H1 (cell line): Measurements from ENCODE around the gene ARHGAP24. TPM values are rescaled to one million over a fixed set of nuclear protein-coding genes. Genes with fewer than 3 reads are reported as not detected.

Experiments
- CTCF ChIA-PET: fragments of 300-600 bp; sonication (Branson Sonifier 250); formaldehyde crosslinking; loops from one replicate; lab custom pipeline; 2021; ENCODE audit not compliant: partially characterized antibody; lab: Charles Lee
- POLR2A ChIA-PET: fragments of 300-600 bp; sonication (Branson Sonifier 250); formaldehyde crosslinking; loops from one replicate; lab custom pipeline; 2021; ENCODE audit warnings: inconsistent platforms; ENCODE audit not compliant: partially characterized antibody; lab: Charles Lee
- DNase-seq, 2 experiments: peaks; one replicate each; pipeline versions ENCODE4 v3.0.0 to v3.0.0-alpha.2; 2010 to 2022; ENCODE audit warnings: low spot score in 2 of 2, low read depth in 1 of 2, mixed read lengths in 1 of 2
- FAIRE-seq: peaks from 2 replicates; lab custom pipeline; 2011; peaks lifted over from hg19 to GRCh38; lab: Jason Lieb, UNC
- H2AFZ ChIP-seq: 2 replicates; pipeline ENCODE4 v1.8.1; 2012; ENCODE audit warnings: low read length, inconsistent platforms
- H2AK5ac ChIP-seq: 2 replicates; pipeline ENCODE4 v1.6.1; 2013; ENCODE audit warnings: low read depth, low read length
- H2BK120ac ChIP-seq: replicated peaks from 2 replicates; pipeline ENCODE3; 2013; ENCODE audit warnings: low read depth, low read length, inconsistent platforms
- H2BK12ac ChIP-seq: 2 replicates; pipeline ENCODE4 v1.6.1; 2013; ENCODE audit warnings: low read depth, low read length
- H2BK15ac ChIP-seq: 2 replicates; pipeline ENCODE4 v1.6.1; 2013; ENCODE audit warnings: low read length
- H2BK20ac ChIP-seq: 2 replicates; pipeline ENCODE4 v1.6.1; 2013; ENCODE audit warnings: low read length
- H2BK5ac ChIP-seq: 2 replicates; pipeline ENCODE4 v1.6.1; 2013; ENCODE audit warnings: low read depth, low read length
- H3K14ac ChIP-seq: 2 replicates; pipeline ENCODE4 v1.6.1; 2013; ENCODE audit warnings: inconsistent platforms; ENCODE audit not compliant: insufficient read length
- H3K18ac ChIP-seq: 2 replicates; pipeline ENCODE4 v1.6.1; 2013; ENCODE audit warnings: low read length; ENCODE audit errors: extremely low read depth
- H3K23ac ChIP-seq: 2 replicates; pipeline ENCODE4 v1.6.1; 2013; ENCODE audit warnings: inconsistent platforms; ENCODE audit not compliant: insufficient read length
- H3K23me2 ChIP-seq: 2 replicates; pipeline ENCODE4 v1.6.1; 2013; ENCODE audit warnings: low read depth, low read length
- H3K27ac ChIP-seq: 2 replicates; pipeline ENCODE4 v1.6.1; 2011; ENCODE audit warnings: low read depth, low read length, inconsistent platforms
- H3K27me3 ChIP-seq, 4 experiments: replicated peaks in 1 of 4; 1 replicate in 1 of 4; 2 replicates in 3 of 4; pipeline versions ENCODE4 v1.6.1 to v1.8.1; 2011 to 2013; ENCODE audit warnings: low read length in 3 of 4, mild to moderate bottlenecking in 3 of 4, inconsistent platforms in 2 of 4, mixed read lengths in 2 of 4, moderate library complexity in 1 of 4; ENCODE audit not compliant: control insufficient read depth in 3 of 4, insufficient read depth in 3 of 4; ENCODE audit errors: extremely low read depth in 1 of 4
- H3K36me3 ChIP-seq, 4 experiments: 2 replicates each; pipeline versions ENCODE4 v1.6.1 to v1.8.1; 2011 to 2013; ENCODE audit warnings: mild to moderate bottlenecking in 4 of 4, low read length in 3 of 4, moderate library complexity in 2 of 4, control low read depth in 1 of 4, inconsistent platforms in 1 of 4; ENCODE audit not compliant: insufficient read depth in 4 of 4, control insufficient read depth in 2 of 4
- H3K4ac ChIP-seq: replicated peaks from 2 replicates; pipeline ENCODE3; 2013; ENCODE audit warnings: low read length, low read depth, mixed read lengths, inconsistent platforms; ENCODE audit not compliant: insufficient read length
- H3K4me1 ChIP-seq, 4 experiments: replicated peaks in 1 of 4; 1 replicate in 1 of 4; 2 replicates in 3 of 4; pipeline versions ENCODE4 v1.6.1 to v1.8.1; 2011 to 2013; ENCODE audit warnings: low read length in 3 of 4, inconsistent platforms in 2 of 4, mixed read lengths in 1 of 4; ENCODE audit not compliant: insufficient read depth in 4 of 4, control insufficient read depth in 3 of 4
- H3K4me2 ChIP-seq, 2 experiments: 2 replicates each; pipeline versions ENCODE4 v1.6.1 to v1.8.1; 2011 to 2013; ENCODE audit warnings: low read depth in 2 of 2, low read length in 2 of 2, control low read depth in 1 of 2, inconsistent platforms in 1 of 2, mild to moderate bottlenecking in 1 of 2; ENCODE audit not compliant: insufficient read depth in 1 of 2
- H3K4me3 ChIP-seq, 4 experiments: fragments of 200-600, 300-600 bp in 1 of 4; sonication (generic), shearing (Covaris generic), sonication (Bioruptor Twin) in 1 of 4; 2 replicates each; pipeline versions ENCODE4 v1.5.1 to v1.8.1; 2011 to 2016; ENCODE audit warnings: low read length in 4 of 4, low read depth in 3 of 4, control low read depth in 2 of 4, inconsistent platforms in 2 of 4, mild to moderate bottlenecking in 2 of 4, mixed read lengths in 1 of 4, moderate library complexity in 1 of 4; ENCODE audit not compliant: insufficient read depth in 2 of 4; ENCODE audit errors: extremely low read depth in 1 of 4
- H3K56ac ChIP-seq: replicated peaks from 2 replicates; pipeline ENCODE3; 2013; ENCODE audit warnings: low read depth, mild to moderate bottlenecking, mixed read lengths, low read length, inconsistent platforms; ENCODE audit not compliant: insufficient read length
- H3K79me1 ChIP-seq: 2 replicates; pipeline ENCODE4 v1.6.1; 2013; ENCODE audit warnings: low read depth, low read length, control low read depth
- H3K79me2 ChIP-seq, 2 experiments: 2 replicates each; pipeline versions ENCODE4 v1.6.1 to v1.8.1; 2012 to 2013; ENCODE audit warnings: low read length in 2 of 2, mild to moderate bottlenecking in 2 of 2, inconsistent platforms in 1 of 2; ENCODE audit not compliant: insufficient read depth in 2 of 2, control insufficient read depth in 1 of 2
- H3K9ac ChIP-seq, 4 experiments: replicated peaks in 1 of 4; 1 replicate in 1 of 4; 2 replicates in 3 of 4; pipeline versions ENCODE4 v1.6.1 to v1.8.1; 2011 to 2013; ENCODE audit warnings: low read depth in 3 of 4, low read length in 3 of 4, control low read depth in 2 of 4, mild to moderate bottlenecking in 2 of 4, moderate library complexity in 2 of 4, inconsistent platforms in 1 of 4; ENCODE audit errors: extremely low read depth in 1 of 4
- H3K9me3 ChIP-seq, 2 experiments: 2 replicates each; pipeline versions ENCODE4 v1.6.1 to v1.8.1; 2012 to 2013; ENCODE audit warnings: mild to moderate bottlenecking in 2 of 2, moderate library complexity in 2 of 2, control low read depth in 1 of 2, inconsistent platforms in 1 of 2, low read depth in 1 of 2, low read length in 1 of 2, mixed read lengths in 1 of 2; ENCODE audit not compliant: insufficient read depth in 2 of 2
- H4K20me1 ChIP-seq, 2 experiments: replicated peaks in 1 of 2; 2 replicates each; pipeline versions ENCODE3 to v1.8.1; 2011 to 2013; ENCODE audit warnings: inconsistent platforms in 2 of 2, low read length in 2 of 2, mild to moderate bottlenecking in 1 of 2; ENCODE audit not compliant: insufficient read depth in 2 of 2, control insufficient read depth in 1 of 2
- H4K5ac ChIP-seq: 2 replicates; pipeline ENCODE4 v1.6.1; 2013; ENCODE audit warnings: low read length, low read depth, mixed read lengths, inconsistent platforms; ENCODE audit not compliant: insufficient read length
- H4K8ac ChIP-seq: 2 replicates; pipeline ENCODE4 v1.8.0; 2013; ENCODE audit warnings: mild to moderate bottlenecking, moderate library complexity, low read length, inconsistent platforms; ENCODE audit not compliant: insufficient read depth; ENCODE audit errors: extremely low read depth
- H4K91ac ChIP-seq: replicated peaks from 2 replicates; pipeline ENCODE3; 2013; ENCODE audit warnings: low read length, mixed read lengths, inconsistent platforms; ENCODE audit not compliant: insufficient read length
- JUND ChIP-seq: IDR thresholded peaks from 2 replicates; pipeline ENCODE4 v1.6.1; 2011; ENCODE audit warnings: mild to moderate bottlenecking, improper control_type of control experiment, low read length
- SAP30 ChIP-seq: fragments of 300-600 bp; sonication (generic); IDR thresholded peaks from 2 replicates; pipeline ENCODE4 v1.7.1; 2012; ENCODE audit warnings: low read length, moderate library complexity, mild to moderate bottlenecking, inconsistent platforms; ENCODE audit not compliant: insufficient read depth, insufficient replicate concordance
- SRF ChIP-seq: IDR thresholded peaks from 2 replicates; pipeline ENCODE4 v1.6.1; 2011; ENCODE audit warnings: mild to moderate bottlenecking, low read depth, low read length, moderate library complexity
- TAF7 ChIP-seq: optimal IDR thresholded peaks from 2 replicates; pipeline ENCODE3; 2011; ENCODE audit warnings: low read depth, mild to moderate bottlenecking, inconsistent platforms, low read length, moderate library complexity, borderline replicate concordance
- WGBS, 2 experiments: shearing (Covaris generic) in 1 of 2; methylation state at CpG; one replicate each; pipeline versions ENCODE4 v1.1.6 to v1.1.7; 2013 to 2015; ENCODE audit warnings: low lambda C conversion rate in 2 of 2, mixed read lengths in 2 of 2, inconsistent platforms in 1 of 2, low coverage in 1 of 2, missing lambda C conversion rate in 1 of 2; ENCODE audit not compliant: insufficient replicate concordance in 2 of 2, insufficient coverage in 1 of 2, insufficient read length in 1 of 2; ENCODE audit errors: extremely low coverage in 1 of 2, missing lambda C conversion rate in 1 of 2; 5-methylcytosine and 5-hydroxymethylcytosine counted together
- polyA plus RNA-seq, 7 experiments: library from polyadenylated mRNA; depleted of rRNA in 3 of 7; stranded (reverse) in 5 of 7; unstranded in 2 of 7; fragments of >200 nt in 5 of 7; fragments of 200-250 nt in 2 of 7; gene quantifications; 1 replicate in 5 of 7; 2 replicates in 1 of 7; 4 replicates in 1 of 7; pipeline versions ENCODE4 v1.2.1 to v1.2.3, GENCODE V29; 2011 to 2013; ENCODE audit warnings: missing spikeins in 2 of 7, mixed read lengths in 2 of 7
- total RNA-seq: library from RNA; stranded (reverse); fragmentation: NEBNext Ultra II Directional; extraction: Animal tissue kit (Norgen Biotek cat#: 25700); gene quantifications from 2 replicates; pipeline ENCODE4 v1.2.1, GENCODE V29; 2021

Gene ARHGAP24
- total and polyA plus RNA-seq, 2 of the 8 experiments (the other 6 are each of a cell fraction or from before 2014, with no cell fraction given), result 0.08 to 0.50 TPM

DNA sequence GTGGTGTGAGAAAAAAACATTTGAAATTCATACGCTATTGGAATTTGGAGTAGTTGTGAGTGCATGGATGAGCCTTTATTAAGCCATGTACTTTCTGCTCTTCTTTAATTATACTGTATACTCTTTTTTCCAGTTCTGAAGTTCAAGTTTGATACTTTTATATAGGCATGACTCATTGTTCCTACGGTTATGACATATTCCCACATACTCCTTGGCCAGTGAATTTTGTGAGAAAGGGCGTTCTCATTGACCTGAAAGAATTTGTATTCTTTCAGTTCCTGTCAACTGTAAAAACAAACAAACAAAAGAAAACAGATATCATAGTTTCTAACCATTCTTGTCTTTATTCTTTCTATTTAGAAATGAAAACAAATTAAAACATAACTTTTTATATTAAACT lies 477.6 kb downstream of the ARHGAP24 start:
- 90% methylated on average over 3 of the region's 3 CpGs; no CpG with 5 or more reads in 1 of the 2 experiments for WGBS, 2 experiments
- Histone ChIP-seq H3K4me1 (peaks cover 0 to 17% (median 5%) of the 10 kb centered on the region in 4 experiments; a peak in 5 of 7 replicates), H3K4me3 (no peak overlapping the region), H3K23me2 (no peaks in the 10 kb centered on the region), H2BK15ac (no peak overlapping the region), H3K14ac (no peak overlapping the region), H3K23ac (no peak overlapping the region), H4K8ac (no peak overlapping the region), H3K79me1 (no peaks in the 10 kb centered on the region), H4K5ac (no peak overlapping the region), H3K9ac (no peak overlapping the region), H3K4ac (no peak overlapping the region), H3K4me2 (no peak overlapping the region), H3K9me3 (no peaks in the 10 kb centered on the region), H3K79me2 (no peaks in the 10 kb centered on the region), H3K27ac (no peak overlapping the region), H3K18ac (no peak overlapping the region), H2BK12ac (no peak overlapping the region), H2BK5ac (no peak overlapping the region), H2BK20ac (no peak overlapping the region), H3K56ac (no peak overlapping the region), H2AFZ (no peak overlapping the region), H4K20me1 (no peaks in the 10 kb centered on the region), H3K27me3 (no peaks in the 10 kb centered on the region), H2AK5ac (no peak overlapping the region), H2BK120ac (no peak overlapping the region), H3K36me3 (no peaks in the 10 kb centered on the region; a peak in 1 of 8 replicates), H4K91ac (no peak overlapping the region)
- FAIRE-seq (no peak), DNase-seq (no peak)
- CTCF ChIA-PET, result interaction anchor here (1.0 kb wide), 1 partner anchor 156 kb away, joined by 3 read pairs; no protein-coding TSS in a partner anchor
- POLR2A ChIA-PET, result no interaction called here
- TF ChIP-seq SRF (no peak), SAP30 (no peak), TAF7 (no peak), JUND (no peak)
